OCI-LY1 (cell line): ENCODE data around the gene SMAD9.

Experiments used
- EZH2 ChIP-seq: fragments of 200-600 bp; sonication (generic), shearing (Covaris generic); IDR thresholded peaks from 2 replicates; pipeline ENCODE4 v1.8.0; 2017; ENCODE audit warnings: borderline replicate concordance, mixed run types, mild to moderate bottlenecking, antibody characterized with exemption, low read length, moderate library complexity, mixed read lengths
- TF ChIP-seq, protein P1 (sequence below): fragments of 200-600 bp; sonication (generic), shearing (Covaris generic); IDR thresholded peaks from 2 replicates; pipeline ENCODE4 v1.5.1; 2017; ENCODE audit warnings: mild to moderate bottlenecking, antibody characterized with exemption, low read length, moderate library complexity, mixed read lengths

DNA sequence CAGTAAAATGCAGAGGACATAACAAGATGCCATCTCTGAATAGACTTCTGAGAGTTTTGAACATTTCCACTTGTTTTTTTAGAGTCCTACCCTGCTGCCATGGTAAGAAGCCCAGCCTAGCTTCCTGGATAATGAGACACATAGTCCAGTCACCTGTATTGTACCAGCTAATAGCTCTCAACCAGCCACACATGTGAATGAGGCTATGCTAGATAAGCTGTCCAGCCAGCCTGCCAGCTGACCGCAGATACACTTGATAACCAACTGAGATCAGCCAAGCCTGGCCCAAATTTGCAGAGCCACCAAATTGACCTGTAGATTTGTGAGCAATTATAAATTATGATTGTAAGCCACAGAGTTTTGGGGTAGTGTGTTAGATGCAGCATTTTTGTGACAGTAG is 90.3 kb downstream of the SMAD9 start:
- TF ChIP-seq, protein P1, sequence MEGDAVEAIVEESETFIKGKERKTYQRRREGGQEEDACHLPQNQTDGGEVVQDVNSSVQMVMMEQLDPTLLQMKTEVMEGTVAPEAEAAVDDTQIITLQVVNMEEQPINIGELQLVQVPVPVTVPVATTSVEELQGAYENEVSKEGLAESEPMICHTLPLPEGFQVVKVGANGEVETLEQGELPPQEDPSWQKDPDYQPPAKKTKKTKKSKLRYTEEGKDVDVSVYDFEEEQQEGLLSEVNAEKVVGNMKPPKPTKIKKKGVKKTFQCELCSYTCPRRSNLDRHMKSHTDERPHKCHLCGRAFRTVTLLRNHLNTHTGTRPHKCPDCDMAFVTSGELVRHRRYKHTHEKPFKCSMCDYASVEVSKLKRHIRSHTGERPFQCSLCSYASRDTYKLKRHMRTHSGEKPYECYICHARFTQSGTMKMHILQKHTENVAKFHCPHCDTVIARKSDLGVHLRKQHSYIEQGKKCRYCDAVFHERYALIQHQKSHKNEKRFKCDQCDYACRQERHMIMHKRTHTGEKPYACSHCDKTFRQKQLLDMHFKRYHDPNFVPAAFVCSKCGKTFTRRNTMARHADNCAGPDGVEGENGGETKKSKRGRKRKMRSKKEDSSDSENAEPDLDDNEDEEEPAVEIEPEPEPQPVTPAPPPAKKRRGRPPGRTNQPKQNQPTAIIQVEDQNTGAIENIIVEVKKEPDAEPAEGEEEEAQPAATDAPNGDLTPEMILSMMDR: no peak
- no peak for TF ChIP-seq EZH2
